Neural progenitor cell (in vitro differentiated cells): Measurements from ENCODE around the gene CELF4. TPM values are rescaled to one million over a fixed set of nuclear protein-coding genes. Genes with fewer than 3 reads are reported as not detected.

Experiments used
- DNase-seq: peaks from one replicate; pipeline ENCODE4 v3.0.0-alpha.2; 2016; ENCODE audit warnings: low spot score
- H2AFZ ChIP-seq: fragments of 200-600 bp; sonication (generic); replicated peaks from 2 replicates; pipeline ENCODE4 v1.6.1; 2016; ENCODE audit warnings: antibody characterized with exemption
- H3F3A ChIP-seq: fragments of 200-600 bp; sonication (generic); 2 replicates; pipeline ENCODE4 v1.6.1; 2016; ENCODE audit warnings: antibody characterized with exemption, low read depth
- H3K27ac ChIP-seq: fragments of 200-600 bp; sonication (generic); 2 replicates; pipeline ENCODE4 v1.5.1; 2016; ENCODE audit warnings: mild to moderate bottlenecking
- H3K27me3 ChIP-seq: fragments of 200-600 bp; sonication (generic); 2 replicates; pipeline ENCODE4 v1.6.1; 2016; ENCODE audit warnings: mild to moderate bottlenecking, moderate library complexity
- H3K36me3 ChIP-seq: fragments of 200-600 bp; sonication (generic); 2 replicates; pipeline ENCODE4 v1.5.1; 2016
- H3K4me1 ChIP-seq: fragments of 200-600 bp; sonication (generic); 2 replicates; pipeline ENCODE4 v1.6.1; 2016; ENCODE audit warnings: mixed run types
- H3K4me2 ChIP-seq: fragments of 200-600 bp; sonication (generic); 2 replicates; pipeline ENCODE4 v1.6.1; 2016
- H3K4me3 ChIP-seq: fragments of 200-600 bp; sonication (generic); 2 replicates; pipeline ENCODE4 v1.5.1; 2016
- H3K79me2 ChIP-seq: fragments of 200-600 bp; sonication (generic); 2 replicates; pipeline ENCODE4 v1.6.1; 2016; ENCODE audit warnings: low read depth
- H3K9ac ChIP-seq: fragments of 200-600 bp; sonication (generic); 2 replicates; pipeline ENCODE4 v1.6.1; 2016
- H3K9me3 ChIP-seq: fragments of 200-600 bp; sonication (generic); 2 replicates; pipeline ENCODE4 v1.5.1; 2016; ENCODE audit warnings: low read depth
- H4K20me1 ChIP-seq: fragments of 200-600 bp; sonication (generic); 2 replicates; pipeline ENCODE4 v1.6.1; 2016; ENCODE audit warnings: low read depth
- H3K27ac Mint-ChIP-seq: 3 replicates; pipeline ENCODE4 v1.8.0; 2021; ENCODE audit warnings: mixed read lengths
- H3K27me3 Mint-ChIP-seq: 2 replicates; pipeline ENCODE4 v1.8.0; 2022; ENCODE audit warnings: low read depth, mild to moderate bottlenecking, inconsistent platforms, moderate library complexity, mixed read lengths; ENCODE audit not compliant: insufficient read depth
- H3K36me3 Mint-ChIP-seq: 3 replicates; pipeline ENCODE4 v1.8.0; 2021; ENCODE audit warnings: mixed read lengths
- H3K4me1 Mint-ChIP-seq: 3 replicates; pipeline ENCODE4 v1.8.0; 2021; ENCODE audit warnings: mixed read lengths
- H3K4me3 Mint-ChIP-seq: 3 replicates; pipeline ENCODE4 v1.8.0; 2021; ENCODE audit warnings: mild to moderate bottlenecking, moderate library complexity, mixed read lengths
- H3K9me3 Mint-ChIP-seq: 3 replicates; pipeline ENCODE4 v1.8.0; 2020; ENCODE audit warnings: mixed read lengths
- CTCF ChIP-seq: fragments of 200-600 bp; sonication (generic); IDR thresholded peaks from 2 replicates; pipeline ENCODE4 v1.5.1; 2017; ENCODE audit warnings: antibody characterized with exemption, mild to moderate bottlenecking
- EZH2 ChIP-seq: fragments of 200-600 bp; sonication (generic); IDR thresholded peaks from 2 replicates; pipeline ENCODE4 v1.6.1; 2017; ENCODE audit warnings: antibody characterized with exemption, mild to moderate bottlenecking, moderate library complexity
- EZH2phosphoT487 ChIP-seq: fragments of 200-600 bp; sonication (generic); IDR thresholded peaks from 2 replicates; pipeline ENCODE4 v1.6.1; 2017; ENCODE audit warnings: antibody characterized with exemption
- total RNA-seq: library from RNA; depleted of rRNA; stranded (reverse); fragments of >200 nt; gene quantifications from 2 replicates; pipeline ENCODE4 v1.2.3, GENCODE V29; 2015; ENCODE audit warnings: low replicate concordance

The CELF4 gene
- total RNA-seq, 1 donor from 2014 or later, result 1.8 TPM

- Histone ChIP-seq H3K4me3 (no peak overlapping the region), H3F3A (no peaks in the 10 kb centered on the region), H3K9me3 (no peaks in the 10 kb centered on the region), H4K20me1 (no peaks in the 10 kb centered on the region), H3K27ac (no peak overlapping the region), H2AFZ (peak overlapping the region; percentile 51), H3K4me2 (no peak overlapping the region), H3K27me3 (no peaks in the 10 kb centered on the region), H3K4me1 (peaks cover 8% of the 10 kb centered on the region), H3K9ac (no peak overlapping the region), H3K79me2 (no peaks in the 10 kb centered on the region), H3K36me3 (no peaks in the 10 kb centered on the region)
- peaks cover 18% of the 10 kb centered on the region for H3K4me1 Mint-ChIP-seq
- peaks cover 7% of the 10 kb centered on the region for H3K27me3 Mint-ChIP-seq
- no peak for TF ChIP-seq EZH2phosphoT487
- TF ChIP-seq EZH2, result no peak
- no peak for TF ChIP-seq CTCF
- no peaks in the 10 kb centered on the region for H3K9me3 Mint-ChIP-seq
- no peak for DNase-seq
- H3K4me3 Mint-ChIP-seq, result no peak overlapping the region
- H3K36me3 Mint-ChIP-seq, result no peaks in the 10 kb centered on the region
- peak overlapping the region; percentile 91 for H3K27ac Mint-ChIP-seq
Observed at GRCh38 chr18:37422116-37422515, 143.5 kb downstream of the CELF4 start.

- H3K9ac ChIP-seq, result no peak overlapping the region
- Mint-ChIP-seq H3K9me3 (no peaks in the 10 kb centered on the region), H3K27ac (peak overlapping the region; percentile 91), H3K4me1 (peaks cover 18% of the 10 kb centered on the region), H3K4me3 (no peak overlapping the region), H3K36me3 (no peaks in the 10 kb centered on the region), H3K27me3 (peaks cover 7% of the 10 kb centered on the region)
- H3K27ac ChIP-seq, result no peak overlapping the region
- no peaks in the 10 kb centered on the region for H3K79me2 ChIP-seq
- H3K4me1 ChIP-seq, result peaks cover 8% of the 10 kb centered on the region
- DNase-seq, result no peak
- H2AFZ ChIP-seq, result peak overlapping the region; percentile 51
- no peaks in the 10 kb centered on the region for H4K20me1 ChIP-seq
- H3F3A ChIP-seq, result no peaks in the 10 kb centered on the region
- no peaks in the 10 kb centered on the region for H3K9me3 ChIP-seq
- no peaks in the 10 kb centered on the region for H3K27me3 ChIP-seq
- no peak overlapping the region for H3K4me2 ChIP-seq
- no peak for TF ChIP-seq EZH2
- H3K4me3 ChIP-seq, result no peak overlapping the region
- no peaks in the 10 kb centered on the region for H3K36me3 ChIP-seq
Observed at GRCh38 chr18:37421341-37422077, 144.1 kb downstream of the CELF4 start.

GRCh38 chr18:37420315-37420880 is 145.2 kb downstream of the CELF4 start:
- no peak overlapping the region for H3K4me3 ChIP-seq
- H3K36me3 ChIP-seq, result no peaks in the 10 kb centered on the region
- H3K27me3 ChIP-seq, result no peaks in the 10 kb centered on the region
- Mint-ChIP-seq H3K9me3 (no peaks in the 10 kb centered on the region), H3K4me1 (peaks cover 18% of the 10 kb centered on the region), H3K36me3 (no peaks in the 10 kb centered on the region), H3K27ac (no peak overlapping the region), H3K4me3 (no peak overlapping the region), H3K27me3 (peaks cover 7% of the 10 kb centered on the region)
- H3K79me2 ChIP-seq, result no peaks in the 10 kb centered on the region
- H3K27ac ChIP-seq, result no peak overlapping the region
- H3K9me3 ChIP-seq, result no peaks in the 10 kb centered on the region
- H3F3A ChIP-seq, result no peaks in the 10 kb centered on the region
- H3K4me1 ChIP-seq, result peaks cover 8% of the 10 kb centered on the region
- no peak overlapping the region for H3K9ac ChIP-seq
- no peaks in the 10 kb centered on the region for H4K20me1 ChIP-seq
- no peak overlapping the region for H2AFZ ChIP-seq
- DNase-seq, result no peak
- H3K4me2 ChIP-seq, result no peak overlapping the region
- TF ChIP-seq EZH2 (no peak), EZH2phosphoT487 (no peak), CTCF (no peak)

DNA sequence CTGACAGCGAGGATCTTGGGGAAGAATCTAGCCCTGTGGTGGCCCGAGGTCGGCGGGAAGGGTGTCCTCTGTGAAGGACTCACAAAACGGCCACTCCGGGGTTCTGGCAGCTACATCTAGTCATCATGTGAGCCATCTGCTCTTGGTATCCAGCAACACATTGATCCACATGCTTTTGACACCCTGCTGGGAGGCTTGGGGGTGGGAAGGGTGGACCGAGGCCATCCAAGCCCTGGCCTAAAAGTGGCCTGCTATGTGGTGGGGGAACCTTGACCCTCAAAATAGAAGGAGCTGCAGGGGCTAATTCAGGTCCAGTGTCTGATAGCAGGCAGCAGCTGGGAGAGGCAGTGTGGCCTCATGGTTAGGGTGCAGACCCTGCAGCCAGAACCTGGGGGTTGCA is 145.7 kb downstream of the CELF4 start:
- H3K9me3 ChIP-seq, result no peaks in the 10 kb centered on the region

More for the DNA sequence above, 145.7 kb downstream of the CELF4 start:
- Histone ChIP-seq H3K9ac (no peak overlapping the region), H3K4me3 (no peak overlapping the region), H3K27me3 (no peaks in the 10 kb centered on the region), H3K4me2 (no peak overlapping the region), H3K36me3 (no peaks in the 10 kb centered on the region), H3K4me1 (peaks cover 8% of the 10 kb centered on the region), H3F3A (no peaks in the 10 kb centered on the region), H2AFZ (no peak overlapping the region), H4K20me1 (no peaks in the 10 kb centered on the region), H3K27ac (no peak overlapping the region), H3K79me2 (no peaks in the 10 kb centered on the region)
- Mint-ChIP-seq H3K4me3 (no peak overlapping the region), H3K9me3 (no peaks in the 10 kb centered on the region), H3K27me3 (peaks cover 7% of the 10 kb centered on the region), H3K36me3 (no peaks in the 10 kb centered on the region), H3K27ac (no peak overlapping the region), H3K4me1 (peaks cover 18% of the 10 kb centered on the region)
- TF ChIP-seq CTCF, result no peak
- no peak for TF ChIP-seq EZH2phosphoT487
- TF ChIP-seq EZH2, result no peak
- no peak for DNase-seq
